ENCODE data around the gene JADE1.

DNA sequence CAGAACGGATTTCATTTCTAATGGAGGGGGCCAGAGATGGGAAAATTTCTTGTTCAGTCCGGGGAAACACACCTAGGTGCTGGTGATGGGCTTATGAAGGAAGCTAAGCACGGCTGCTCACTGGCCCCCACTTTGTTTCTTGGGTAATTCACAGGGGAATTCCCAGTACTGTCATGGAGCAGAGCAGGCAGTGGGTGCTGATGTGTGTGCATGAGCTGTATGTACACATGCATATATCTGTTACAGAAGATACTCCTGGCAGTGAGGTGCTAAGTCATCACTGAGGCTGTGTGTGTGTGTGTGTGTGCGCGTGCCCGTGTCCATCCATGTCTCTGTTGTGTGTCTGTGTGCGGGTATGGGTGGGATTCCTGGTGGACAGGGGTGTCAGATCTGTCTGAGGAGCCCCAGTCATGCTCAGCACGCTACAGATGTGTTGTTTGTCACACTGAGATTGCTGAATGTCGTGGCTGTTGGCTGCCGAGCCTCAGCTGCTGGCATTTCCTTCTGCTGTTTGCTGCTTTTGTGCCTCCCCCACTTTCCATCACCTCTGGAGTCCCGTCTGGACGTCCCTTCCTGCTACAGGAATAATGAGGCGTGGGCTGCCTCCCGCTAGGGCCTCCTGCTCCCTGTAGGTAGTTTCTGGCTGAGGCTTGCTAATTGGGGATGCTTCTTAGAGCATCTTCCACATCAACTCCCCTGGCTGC lies 53.3 kb downstream of the JADE1 start:
- TF ChIP-seq, protein P1, sequence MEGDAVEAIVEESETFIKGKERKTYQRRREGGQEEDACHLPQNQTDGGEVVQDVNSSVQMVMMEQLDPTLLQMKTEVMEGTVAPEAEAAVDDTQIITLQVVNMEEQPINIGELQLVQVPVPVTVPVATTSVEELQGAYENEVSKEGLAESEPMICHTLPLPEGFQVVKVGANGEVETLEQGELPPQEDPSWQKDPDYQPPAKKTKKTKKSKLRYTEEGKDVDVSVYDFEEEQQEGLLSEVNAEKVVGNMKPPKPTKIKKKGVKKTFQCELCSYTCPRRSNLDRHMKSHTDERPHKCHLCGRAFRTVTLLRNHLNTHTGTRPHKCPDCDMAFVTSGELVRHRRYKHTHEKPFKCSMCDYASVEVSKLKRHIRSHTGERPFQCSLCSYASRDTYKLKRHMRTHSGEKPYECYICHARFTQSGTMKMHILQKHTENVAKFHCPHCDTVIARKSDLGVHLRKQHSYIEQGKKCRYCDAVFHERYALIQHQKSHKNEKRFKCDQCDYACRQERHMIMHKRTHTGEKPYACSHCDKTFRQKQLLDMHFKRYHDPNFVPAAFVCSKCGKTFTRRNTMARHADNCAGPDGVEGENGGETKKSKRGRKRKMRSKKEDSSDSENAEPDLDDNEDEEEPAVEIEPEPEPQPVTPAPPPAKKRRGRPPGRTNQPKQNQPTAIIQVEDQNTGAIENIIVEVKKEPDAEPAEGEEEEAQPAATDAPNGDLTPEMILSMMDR (IDR thresholded peaks at IDR 0.05; ENCODE audit: insufficient read depth, low read length), result no peak
- TF ChIP-seq POLR2AphosphoS5 (IDR thresholded peaks at IDR 0.05; ENCODE audit: low read depth) (peak; percentile 31; the same call in 1 of the 2 replicates), GABPA (IDR thresholded peaks at IDR 0.05; ENCODE audit: low read depth) (no peak), SPI1 (IDR thresholded peaks at IDR 0.05; ENCODE audit: borderline replicate concordance, low read depth) (no peak)
- TF ChIP-seq, protein P2, sequence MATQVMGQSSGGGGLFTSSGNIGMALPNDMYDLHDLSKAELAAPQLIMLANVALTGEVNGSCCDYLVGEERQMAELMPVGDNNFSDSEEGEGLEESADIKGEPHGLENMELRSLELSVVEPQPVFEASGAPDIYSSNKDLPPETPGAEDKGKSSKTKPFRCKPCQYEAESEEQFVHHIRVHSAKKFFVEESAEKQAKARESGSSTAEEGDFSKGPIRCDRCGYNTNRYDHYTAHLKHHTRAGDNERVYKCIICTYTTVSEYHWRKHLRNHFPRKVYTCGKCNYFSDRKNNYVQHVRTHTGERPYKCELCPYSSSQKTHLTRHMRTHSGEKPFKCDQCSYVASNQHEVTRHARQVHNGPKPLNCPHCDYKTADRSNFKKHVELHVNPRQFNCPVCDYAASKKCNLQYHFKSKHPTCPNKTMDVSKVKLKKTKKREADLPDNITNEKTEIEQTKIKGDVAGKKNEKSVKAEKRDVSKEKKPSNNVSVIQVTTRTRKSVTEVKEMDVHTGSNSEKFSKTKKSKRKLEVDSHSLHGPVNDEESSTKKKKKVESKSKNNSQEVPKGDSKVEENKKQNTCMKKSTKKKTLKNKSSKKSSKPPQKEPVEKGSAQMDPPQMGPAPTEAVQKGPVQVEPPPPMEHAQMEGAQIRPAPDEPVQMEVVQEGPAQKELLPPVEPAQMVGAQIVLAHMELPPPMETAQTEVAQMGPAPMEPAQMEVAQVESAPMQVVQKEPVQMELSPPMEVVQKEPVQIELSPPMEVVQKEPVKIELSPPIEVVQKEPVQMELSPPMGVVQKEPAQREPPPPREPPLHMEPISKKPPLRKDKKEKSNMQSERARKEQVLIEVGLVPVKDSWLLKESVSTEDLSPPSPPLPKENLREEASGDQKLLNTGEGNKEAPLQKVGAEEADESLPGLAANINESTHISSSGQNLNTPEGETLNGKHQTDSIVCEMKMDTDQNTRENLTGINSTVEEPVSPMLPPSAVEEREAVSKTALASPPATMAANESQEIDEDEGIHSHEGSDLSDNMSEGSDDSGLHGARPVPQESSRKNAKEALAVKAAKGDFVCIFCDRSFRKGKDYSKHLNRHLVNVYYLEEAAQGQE (IDR thresholded peaks at IDR 0.05; ENCODE audit: insufficient replicate concordance, low read depth), result no peak

Measured in HL-60 (cell line).